ENCODE data around the gene GDI1. TPM values are rescaled to one million over a fixed set of nuclear protein-coding genes. Genes with fewer than 3 reads are reported as not detected.

GDI1 gene
- total RNA-seq, 2 experiments from 2014 or later: 92.7 to 95.5 TPM

DNA sequence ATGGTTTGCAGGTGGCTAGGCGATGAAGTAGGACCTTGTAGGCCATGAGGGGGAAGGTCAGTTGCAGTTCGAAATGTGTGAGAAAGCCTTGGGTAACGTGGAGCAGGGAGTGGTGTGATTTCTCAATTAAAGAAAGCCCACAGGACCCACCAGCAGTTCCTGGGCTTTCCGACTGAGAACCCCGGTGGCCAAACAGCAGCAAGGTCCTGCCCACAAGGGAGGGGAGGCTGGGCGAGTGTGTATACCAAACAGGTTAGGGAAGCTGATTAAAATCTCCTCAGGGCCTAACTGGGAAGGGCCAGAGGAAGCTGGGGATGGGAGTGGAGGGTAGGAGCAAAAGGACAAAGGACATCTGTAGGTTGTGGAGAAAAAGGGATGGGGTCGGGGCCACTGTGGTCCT, 6.0 kb upstream of the GDI1 start:
- CTCF ChIA-PET: no interaction called here
- H3K27ac Mint-ChIP-seq: no peak overlapping the region
- ATAC-seq: no peak
- H3K4me3 Mint-ChIP-seq: no peak overlapping the region
- POLR2A ChIA-PET: interaction anchor here (3.8 kb wide), 1 partner anchor 32 kb away, joined by 15 read pairs; the partner anchor contains the start of gene RPL10
- peaks cover 18% of the 10 kb centered on the region for H3K36me3 Mint-ChIP-seq (ENCODE audit: low read depth)
- no peak for DNase-seq
- no peaks in the 10 kb centered on the region for H3K27me3 Mint-ChIP-seq (ENCODE audit: low read depth)
- no peaks in the 10 kb centered on the region for H3K9me3 Mint-ChIP-seq (ENCODE audit: insufficient read depth)
- peaks cover 22% of the 10 kb centered on the region for H3K4me1 Mint-ChIP-seq (ENCODE audit: low read depth)

DNA sequence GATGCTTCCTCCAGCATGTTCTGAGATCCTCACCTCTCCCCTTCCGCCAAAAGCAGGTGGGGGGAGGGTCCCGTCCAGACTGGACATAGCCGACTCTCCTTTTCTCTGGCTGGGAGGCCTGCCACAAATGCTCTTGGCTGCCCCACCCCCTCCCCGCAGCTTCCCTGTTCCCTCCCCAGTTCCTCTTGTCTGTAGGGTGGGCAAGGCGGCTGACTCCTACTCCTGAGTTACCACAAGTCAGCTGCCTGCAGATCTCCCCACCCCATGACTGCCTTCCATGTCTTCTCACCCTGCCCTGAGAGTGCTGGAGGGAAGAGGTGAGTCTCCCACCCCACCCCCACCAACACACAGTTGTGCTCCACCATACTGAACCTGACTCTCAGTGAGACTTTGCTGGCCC, 5.6 kb upstream of the GDI1 start:
- POLR2A ChIA-PET: interaction anchor here (3.8 kb wide), 1 partner anchor 33 kb away, joined by 15 read pairs; the partner anchor contains the start of gene RPL10
- Mint-ChIP-seq H3K4me3 (no peak overlapping the region), H3K27ac (no peak overlapping the region), H3K36me3 (ENCODE audit: low read depth) (peaks cover 22% of the 10 kb centered on the region), H3K9me3 (ENCODE audit: insufficient read depth) (no peaks in the 10 kb centered on the region), H3K4me1 (ENCODE audit: low read depth) (peaks cover 25% of the 10 kb centered on the region), H3K27me3 (ENCODE audit: low read depth) (no peaks in the 10 kb centered on the region)
- CTCF ChIA-PET: no interaction called here
- no peak for ATAC-seq
- no peak for DNase-seq

DNA sequence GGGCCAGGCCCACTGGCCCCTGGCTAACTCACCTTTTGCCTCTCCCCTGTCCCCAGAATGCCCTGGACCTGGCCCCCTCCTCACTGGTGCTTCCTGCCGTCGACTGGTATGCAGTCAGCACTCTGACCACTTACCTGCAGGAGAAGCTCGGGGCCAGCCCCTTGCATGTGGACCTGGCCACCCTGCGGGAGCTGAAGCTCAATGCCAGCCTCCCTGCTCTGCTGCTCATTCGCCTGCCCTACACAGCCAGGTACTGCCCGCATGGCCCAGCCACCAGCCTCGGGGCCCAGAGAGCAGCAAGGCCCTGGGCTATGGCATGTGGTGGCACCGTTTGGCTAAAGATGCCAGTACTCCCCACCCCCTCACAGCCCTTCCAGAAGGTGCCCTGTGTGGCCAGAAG, 4.7 kb upstream of the GDI1 start:
- Mint-ChIP-seq H3K4me1 (ENCODE audit: low read depth) (peaks cover 27% of the 10 kb centered on the region), H3K4me3 (no peak overlapping the region), H3K36me3 (ENCODE audit: low read depth) (peaks cover 22% of the 10 kb centered on the region), H3K27me3 (ENCODE audit: low read depth) (no peaks in the 10 kb centered on the region), H3K27ac (no peak overlapping the region), H3K9me3 (ENCODE audit: insufficient read depth) (no peaks in the 10 kb centered on the region)
- POLR2A ChIA-PET: no interaction called here
- DNase-seq: no peak
- CTCF ChIA-PET: no interaction called here
- ATAC-seq: no peak

DNA sequence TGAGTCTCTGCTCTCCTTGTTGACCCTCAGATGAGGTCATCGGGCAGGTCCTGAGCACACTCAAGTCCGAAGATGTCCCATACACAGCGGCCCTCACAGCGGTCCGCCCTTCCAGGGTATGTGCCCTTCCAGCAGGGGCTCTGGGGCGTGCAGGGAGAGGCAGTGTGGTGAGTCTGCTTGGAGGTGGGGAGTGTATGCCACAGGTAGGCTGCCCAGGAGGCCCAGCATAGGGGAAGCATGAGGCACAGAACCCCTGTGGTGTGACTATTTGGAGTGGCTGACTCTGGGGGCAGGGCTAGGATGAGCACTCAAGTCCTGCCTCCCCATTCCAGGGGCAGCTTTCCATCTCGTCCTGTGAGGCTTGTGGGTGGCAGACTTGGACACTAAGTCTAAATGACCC, 3.3 kb upstream of the GDI1 start:
- no peak overlapping the region for H3K27ac Mint-ChIP-seq

DNA sequence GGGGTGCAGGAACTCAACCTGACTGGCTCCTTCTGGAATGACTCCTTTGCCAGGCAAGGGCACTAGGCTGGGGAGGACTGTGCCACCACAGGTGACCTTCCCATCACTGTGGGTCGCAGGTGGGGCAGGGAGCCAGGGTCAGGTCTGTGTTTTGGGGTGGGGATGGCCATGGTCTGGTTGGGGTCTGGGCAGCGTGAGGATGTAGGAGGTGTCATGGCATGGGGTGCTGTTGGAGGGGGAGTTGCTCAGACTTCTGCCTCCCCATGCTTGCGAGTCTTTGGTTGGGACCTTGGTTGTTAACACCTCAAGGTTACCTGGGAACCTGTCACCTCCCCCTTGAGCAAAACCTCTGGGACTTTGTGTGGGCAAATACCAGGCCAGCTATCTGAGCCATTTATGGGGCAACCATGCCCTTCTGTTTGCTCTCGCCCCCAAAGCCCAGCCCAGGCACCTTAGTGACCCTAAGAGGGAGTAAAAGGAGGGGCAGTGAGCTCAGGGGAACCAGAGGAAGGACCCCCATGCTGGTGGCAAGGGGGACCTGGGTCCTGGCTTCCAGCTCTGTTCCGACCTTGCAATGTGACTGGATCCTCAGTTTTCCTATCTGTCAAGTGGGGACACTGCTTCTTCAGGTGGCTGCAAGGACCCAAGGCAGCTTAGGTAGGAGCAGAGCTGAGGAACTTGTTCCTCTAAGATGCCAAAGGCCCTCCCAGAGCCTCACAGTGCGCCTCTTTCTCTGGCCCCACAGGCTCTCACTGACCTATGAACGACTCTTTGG, 2.4 kb upstream of the GDI1 start:
- Mint-ChIP-seq H3K4me1 (ENCODE audit: low read depth) (peaks cover 22% of the 10 kb centered on the region), H3K36me3 (ENCODE audit: low read depth) (peaks cover 30% of the 10 kb centered on the region), H3K27me3 (ENCODE audit: low read depth) (no peaks in the 10 kb centered on the region), H3K27ac (no peak overlapping the region), H3K9me3 (ENCODE audit: insufficient read depth) (no peaks in the 10 kb centered on the region), H3K4me3 (no peak overlapping the region)
- ATAC-seq (no peak), DNase-seq (no peak)
- ChIA-PET POLR2A (interaction anchor here (0.8 kb wide), 1 partner anchor 18 kb away, joined by 3 read pairs; no protein-coding TSS in a partner anchor), CTCF (no interaction called here)

More for the DNA sequence above, 3.3 kb upstream of the GDI1 start:
- H3K36me3 Mint-ChIP-seq (ENCODE audit: low read depth): peaks cover 27% of the 10 kb centered on the region
- DNase-seq: no peak
- H3K4me3 Mint-ChIP-seq: no peak overlapping the region
- peaks cover 25% of the 10 kb centered on the region for H3K4me1 Mint-ChIP-seq (ENCODE audit: low read depth)
- no peaks in the 10 kb centered on the region for H3K9me3 Mint-ChIP-seq (ENCODE audit: insufficient read depth)
- POLR2A ChIA-PET: interaction anchor here (0.5 kb wide), 1 partner anchor 114 kb away, joined by 4 read pairs; no protein-coding TSS in a partner anchor
- CTCF ChIA-PET: no interaction called here
- no peak for ATAC-seq
- H3K27me3 Mint-ChIP-seq (ENCODE audit: low read depth): no peaks in the 10 kb centered on the region

DNA sequence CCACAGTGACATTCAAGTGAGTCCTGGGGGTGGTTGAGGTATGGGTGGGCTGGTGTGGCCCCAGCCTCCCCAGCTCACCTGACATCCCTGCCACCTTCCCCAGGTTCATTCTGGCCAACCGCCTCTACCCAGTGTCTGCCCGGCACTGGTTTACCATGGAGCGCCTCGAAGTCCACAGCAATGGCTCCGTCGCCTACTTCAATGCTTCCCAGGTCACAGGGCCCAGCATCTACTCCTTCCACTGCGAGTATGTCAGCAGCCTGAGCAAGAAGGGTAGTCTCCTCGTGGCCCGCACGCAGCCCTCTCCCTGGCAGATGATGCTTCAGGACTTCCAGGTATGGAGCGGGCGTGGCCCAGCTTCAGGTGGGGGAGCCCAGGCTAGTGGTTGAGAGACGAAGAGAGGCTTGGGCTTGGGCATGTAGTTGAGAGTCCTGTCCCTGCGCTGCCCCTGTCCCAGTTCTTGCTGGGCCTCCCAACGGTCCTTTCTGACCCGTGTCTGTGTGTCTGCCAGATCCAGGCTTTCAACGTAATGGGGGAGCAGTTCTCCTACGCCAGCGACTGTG, 1.7 kb upstream of the GDI1 start:
- Mint-ChIP-seq H3K36me3 (ENCODE audit: low read depth) (peaks cover 36% of the 10 kb centered on the region), H3K4me3 (no peak overlapping the region), H3K9me3 (ENCODE audit: insufficient read depth) (no peaks in the 10 kb centered on the region), H3K27me3 (ENCODE audit: low read depth) (no peaks in the 10 kb centered on the region), H3K4me1 (ENCODE audit: low read depth) (peaks cover 20% of the 10 kb centered on the region), H3K27ac (peak overlapping the region; percentile 55)
- POLR2A ChIA-PET: interaction anchor here (0.8 kb wide), 1 partner anchor 18 kb away, joined by 3 read pairs; no protein-coding TSS in a partner anchor
- no peak for DNase-seq
- CTCF ChIA-PET: no interaction called here
- ATAC-seq: no peak

DNA sequence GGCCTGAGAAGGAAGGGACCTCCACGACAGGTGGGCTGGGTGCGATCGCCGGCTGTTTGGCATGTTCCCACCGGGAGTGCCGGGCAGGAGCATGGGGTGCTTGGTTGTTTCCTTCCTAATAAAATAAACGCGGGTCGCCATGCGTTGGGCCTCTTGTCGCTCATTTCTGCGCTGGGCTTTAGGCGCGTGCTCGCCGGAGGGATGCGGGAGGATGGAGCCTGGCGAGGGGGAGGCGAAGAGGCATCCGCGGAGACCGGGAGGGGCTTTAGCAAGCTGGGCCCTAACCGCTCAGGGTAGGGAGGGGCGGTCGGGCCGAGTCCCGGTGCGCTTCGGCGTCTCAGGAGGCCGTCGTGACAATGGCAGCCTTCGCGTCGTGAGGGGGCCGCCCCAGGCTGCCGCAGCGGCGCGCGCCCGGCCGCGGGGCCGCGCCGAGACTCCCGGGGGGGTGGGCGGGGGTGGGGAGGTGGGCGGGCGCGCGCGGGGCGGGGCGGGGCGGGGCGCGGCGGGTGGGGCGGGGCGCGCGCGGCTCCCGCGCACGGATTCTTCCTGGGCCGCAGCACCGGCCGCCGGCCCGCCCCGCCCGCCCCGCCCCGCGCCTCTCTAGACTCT, 476 bp upstream of the GDI1 start:
- ChIA-PET CTCF (no interaction called here), POLR2A (no interaction called here)
- H3K27me3 Mint-ChIP-seq (ENCODE audit: low read depth): no peaks in the 10 kb centered on the region
- H3K36me3 Mint-ChIP-seq (ENCODE audit: low read depth): peaks cover 35% of the 10 kb centered on the region
- ATAC-seq (peak; percentile 75), DNase-seq (peak; percentile 58)
- peak overlapping the region; percentile 88 for H3K27ac Mint-ChIP-seq
- H3K4me3 Mint-ChIP-seq: peak overlapping the region; percentile 74
- peaks cover 16% of the 10 kb centered on the region for H3K4me1 Mint-ChIP-seq (ENCODE audit: low read depth)
- no peaks in the 10 kb centered on the region for H3K9me3 Mint-ChIP-seq (ENCODE audit: insufficient read depth)

DNA sequence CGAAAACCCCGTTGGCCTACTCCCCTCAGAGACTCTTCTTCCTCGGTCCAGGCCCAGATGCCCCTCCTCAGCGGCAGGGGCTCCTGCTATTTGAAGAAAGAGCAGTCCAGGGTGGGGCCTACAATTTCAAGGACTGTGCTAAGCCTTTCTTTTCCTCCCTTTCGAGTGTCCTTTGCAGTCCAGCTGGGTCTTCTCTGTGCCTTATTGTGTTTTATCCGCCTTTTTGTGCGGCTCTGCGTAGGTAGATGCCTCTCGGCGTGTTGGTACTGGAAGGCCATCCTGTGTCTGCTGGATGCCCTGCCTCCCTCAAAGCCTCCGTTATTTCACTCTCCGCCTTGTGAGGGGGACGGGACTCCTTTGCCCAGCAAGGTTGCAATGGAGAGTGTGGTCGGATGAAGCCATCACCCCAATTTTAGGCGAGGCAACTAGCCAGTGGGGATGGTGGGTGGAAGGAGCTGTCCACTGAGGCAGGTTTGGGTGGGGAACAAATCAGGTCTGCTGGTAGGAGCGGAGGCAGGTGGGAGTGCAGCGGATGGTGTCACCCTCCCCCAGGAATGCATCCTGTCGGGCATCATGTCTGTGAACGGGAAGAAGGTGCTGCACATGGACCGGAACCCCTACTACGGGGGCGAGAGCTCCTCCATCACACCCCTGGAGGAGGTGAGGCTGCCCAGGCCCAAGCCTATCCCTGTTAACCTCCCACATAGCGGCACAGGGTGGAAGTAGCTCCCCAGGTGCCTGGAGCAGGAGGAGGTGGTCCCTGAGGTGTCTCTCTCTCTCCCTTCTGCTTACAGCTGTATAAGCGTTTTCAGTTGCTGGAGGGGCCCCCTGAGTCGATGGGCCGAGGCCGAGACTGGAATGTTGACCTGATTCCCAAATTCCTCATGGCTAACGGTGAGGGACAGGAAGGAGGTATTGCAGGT, 1.3 kb downstream of the GDI1 start:
- Mint-ChIP-seq H3K9me3 (ENCODE audit: insufficient read depth) (no peaks in the 10 kb centered on the region), H3K36me3 (ENCODE audit: low read depth) (peaks cover 38% of the 10 kb centered on the region), H3K27ac (peak overlapping the region; percentile 84), H3K27me3 (ENCODE audit: low read depth) (no peaks in the 10 kb centered on the region), H3K4me3 (peak overlapping the region; percentile 80), H3K4me1 (ENCODE audit: low read depth) (peaks cover 23% of the 10 kb centered on the region)
- ChIA-PET POLR2A (no interaction called here), CTCF (no interaction called here)
- ATAC-seq (no peak), DNase-seq (no peak)

DNA sequence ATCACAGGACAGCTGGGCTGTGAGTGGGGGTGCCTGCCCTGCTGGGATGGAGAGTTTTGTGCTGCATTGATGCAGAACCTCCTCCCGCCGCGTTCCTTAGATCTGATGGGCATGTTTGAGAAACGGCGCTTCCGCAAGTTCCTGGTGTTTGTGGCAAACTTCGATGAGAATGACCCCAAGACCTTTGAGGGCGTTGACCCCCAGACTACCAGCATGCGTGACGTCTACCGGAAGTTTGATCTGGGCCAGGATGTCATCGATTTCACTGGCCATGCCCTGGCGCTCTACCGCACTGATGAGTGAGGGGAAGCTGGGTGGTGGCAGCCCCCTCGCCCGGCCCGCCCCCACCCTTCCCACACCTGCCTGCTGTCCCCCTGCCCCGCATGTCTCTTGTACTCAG, 2.9 kb downstream of the GDI1 start:
- Mint-ChIP-seq H3K27ac (no peak overlapping the region), H3K4me3 (no peak overlapping the region), H3K4me1 (ENCODE audit: low read depth) (peaks cover 26% of the 10 kb centered on the region), H3K27me3 (ENCODE audit: low read depth) (no peaks in the 10 kb centered on the region), H3K9me3 (ENCODE audit: insufficient read depth) (no peaks in the 10 kb centered on the region), H3K36me3 (ENCODE audit: low read depth) (peaks cover 32% of the 10 kb centered on the region)
- CTCF ChIA-PET: no interaction called here
- DNase-seq: no peak
- no peak for ATAC-seq
- POLR2A ChIA-PET: interaction anchor here (1.2 kb wide), 1 partner anchor 87 kb away, joined by 4 read pairs; no protein-coding TSS in a partner anchor

DNA sequence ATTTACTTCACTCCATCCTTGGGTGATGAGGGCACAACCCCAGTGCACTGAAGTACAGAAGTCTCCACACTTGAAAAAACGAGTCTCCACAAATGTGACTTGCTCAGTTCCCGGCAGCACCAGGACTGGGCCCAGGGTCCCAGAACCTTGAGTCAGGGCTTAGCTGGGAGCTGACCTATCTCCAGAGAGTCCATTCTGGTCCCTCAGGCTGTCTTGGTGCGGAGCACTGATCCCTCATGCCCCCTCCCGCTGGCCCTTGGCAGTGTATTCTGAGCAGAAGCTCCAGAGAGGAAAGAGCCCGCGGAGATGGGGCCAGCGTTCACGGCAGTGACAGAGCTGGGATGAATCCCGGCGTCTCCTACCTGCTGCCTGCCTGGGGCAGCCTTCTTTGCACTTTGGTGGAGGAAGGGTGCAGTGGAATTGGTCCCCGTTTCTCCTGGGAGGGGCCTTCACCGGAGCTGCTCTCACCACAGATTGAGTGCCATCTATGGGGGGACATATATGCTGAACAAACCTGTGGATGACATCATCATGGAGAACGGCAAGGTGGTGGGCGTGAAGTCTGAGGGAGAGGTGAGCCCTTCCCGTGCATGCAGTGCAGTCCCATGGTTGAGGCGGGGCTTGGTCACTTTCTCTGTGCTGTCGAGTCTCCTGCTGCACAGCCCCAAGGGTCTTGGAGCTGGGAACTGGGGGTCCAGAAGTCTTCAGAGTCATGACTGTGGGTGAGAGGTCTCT, 3.8 kb downstream of the GDI1 start:
- no peaks in the 10 kb centered on the region for H3K9me3 Mint-ChIP-seq (ENCODE audit: insufficient read depth)
- no peaks in the 10 kb centered on the region for H3K27me3 Mint-ChIP-seq (ENCODE audit: low read depth)
- peak overlapping the region; percentile 34 for H3K27ac Mint-ChIP-seq
- DNase-seq: no peak
- no peak for ATAC-seq
- ChIA-PET CTCF (interaction anchor here (0.6 kb wide), 1 partner anchor 281 kb away, joined by 3 read pairs; no protein-coding TSS in a partner anchor), POLR2A (interaction anchor here (1.2 kb wide), 1 partner anchor 86 kb away, joined by 4 read pairs; no protein-coding TSS in a partner anchor)
- H3K4me1 Mint-ChIP-seq (ENCODE audit: low read depth): peaks cover 27% of the 10 kb centered on the region
- peaks cover 29% of the 10 kb centered on the region for H3K36me3 Mint-ChIP-seq (ENCODE audit: low read depth)
- no peak overlapping the region for H3K4me3 Mint-ChIP-seq

DNA sequence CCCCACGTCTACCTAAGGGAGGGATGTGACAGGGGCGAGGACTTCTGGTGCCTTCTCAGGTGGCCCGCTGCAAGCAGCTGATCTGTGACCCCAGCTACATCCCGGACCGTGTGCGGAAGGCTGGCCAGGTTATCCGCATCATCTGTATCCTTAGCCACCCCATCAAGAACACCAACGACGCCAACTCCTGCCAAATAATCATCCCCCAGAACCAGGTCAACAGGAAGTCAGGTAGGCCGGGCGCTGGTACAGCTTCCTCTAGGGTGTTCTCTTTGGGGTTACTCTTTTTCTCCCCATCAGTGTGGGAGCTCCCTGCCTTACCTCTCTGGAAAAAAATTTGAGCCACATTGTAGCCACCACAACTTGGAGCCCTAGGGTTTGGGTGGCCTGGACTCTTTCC, 4.6 kb downstream of the GDI1 start:
- Mint-ChIP-seq H3K27ac (peak overlapping the region; percentile 66), H3K4me1 (ENCODE audit: low read depth) (peaks cover 28% of the 10 kb centered on the region)
- CTCF ChIA-PET: no interaction called here

More for the DNA sequence above, 4.6 kb downstream of the GDI1 start:
- H3K27me3 Mint-ChIP-seq (ENCODE audit: low read depth): no peaks in the 10 kb centered on the region
- H3K36me3 Mint-ChIP-seq (ENCODE audit: low read depth): peaks cover 27% of the 10 kb centered on the region
- DNase-seq (no peak), ATAC-seq (no peak)
- H3K4me3 Mint-ChIP-seq: no peak overlapping the region
- POLR2A ChIA-PET: interaction anchor here (1.0 kb wide), 1 partner anchor 43 kb away, joined by 3 read pairs; the partner anchor contains the start of gene RPL10
- no peaks in the 10 kb centered on the region for H3K9me3 Mint-ChIP-seq (ENCODE audit: insufficient read depth)
